NCI-H146 treated with DMSO at 0.1 percent for 48 hours (cell line): Measurements from ENCODE around the gene IQCK.

Source experiments
- DNase-seq: peaks from one replicate; lab custom pipeline; 2025; ENCODE audit not compliant: unreplicated experiment; lab: John Stamatoyannopoulos, UW

The IQCK gene

GRCh38 chr16:19698480-19699465, 19.3 kb upstream of the IQCK start:
- no peak for DNase-seq

DNA sequence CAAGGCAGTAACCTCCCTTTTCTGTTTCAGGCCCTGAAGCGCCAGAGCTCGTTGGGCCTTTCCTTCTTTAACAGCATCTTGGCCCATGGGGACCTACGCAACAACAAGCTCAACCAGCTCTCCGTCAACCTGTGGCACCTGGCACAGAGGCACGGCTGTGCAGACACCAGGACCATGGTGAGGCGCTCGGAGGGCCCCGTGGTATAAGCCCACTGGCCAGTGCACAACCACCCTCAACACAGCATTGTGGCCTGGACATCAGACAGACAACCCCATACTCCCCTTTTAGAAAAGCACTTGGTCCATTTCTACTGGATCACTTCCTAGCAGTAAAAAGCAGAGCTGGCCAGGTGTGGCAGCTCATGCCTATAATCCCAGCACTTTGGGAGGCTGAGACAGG, 18.6 kb upstream of the IQCK start:
- DNase-seq: no peak

DNA sequence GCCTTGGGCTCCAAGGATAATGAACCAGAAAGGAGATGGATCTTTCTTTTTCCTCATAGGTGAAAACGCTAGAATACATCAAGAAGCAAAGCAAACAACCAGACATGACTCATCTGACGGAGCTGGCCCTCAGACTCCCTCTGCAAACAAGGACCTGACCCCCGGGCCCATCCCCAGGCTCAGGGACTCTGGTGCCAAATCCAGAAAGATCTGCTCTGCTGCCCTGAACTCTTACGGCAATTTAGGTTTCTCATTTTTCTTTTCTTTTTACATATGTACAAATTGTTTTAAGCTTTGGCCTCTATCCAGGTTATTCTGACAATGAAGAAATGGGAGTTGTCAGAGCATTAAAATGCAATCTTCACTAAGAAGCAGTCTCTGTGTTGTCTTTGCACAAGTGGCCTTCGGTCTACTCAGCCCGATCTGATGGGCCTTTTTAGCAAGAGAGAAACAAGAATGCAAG, 17.7 kb upstream of the IQCK start:
- no peak for DNase-seq

DNA sequence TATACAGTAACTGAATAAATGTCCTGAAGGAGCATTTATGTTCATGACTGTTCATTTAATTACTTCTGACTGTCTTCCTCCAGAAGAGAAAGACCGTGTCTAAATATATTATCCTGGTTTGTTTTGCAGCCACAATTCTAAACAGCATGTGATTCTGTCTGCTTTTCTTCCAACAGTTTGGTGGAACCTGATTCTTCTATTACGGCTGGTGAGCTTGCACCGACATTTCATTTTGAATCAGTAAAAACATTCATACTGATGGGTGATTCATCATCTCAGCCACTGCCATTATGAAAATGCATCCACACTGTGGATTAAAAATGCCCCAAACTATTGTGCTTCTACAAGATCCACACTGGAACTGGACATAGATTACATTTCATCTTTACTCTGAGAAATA, 17.0 kb upstream of the IQCK start:
- DNase-seq: no peak

GRCh38 chr16:19703172-19703889, 14.7 kb upstream of the IQCK start:
- DNase-seq: no peak

- DNase-seq: no peak
Measured at GRCh38 chr16:19704321-19705145, 13.5 kb upstream of the IQCK start.

- DNase-seq: no peak
Measured at GRCh38 chr16:19705146-19705501, 12.9 kb upstream of the IQCK start.

GRCh38 chr16:19705843-19706242, 12.2 kb upstream of the IQCK start:
- no peak for DNase-seq

- DNase-seq: no peak
Measured at GRCh38 chr16:19706846-19707245, 11.2 kb upstream of the IQCK start.

GRCh38 chr16:19707569-19708295, 10.3 kb upstream of the IQCK start:
- no peak for DNase-seq

GRCh38 chr16:19708296-19709205, 9.5 kb upstream of the IQCK start:
- no peak for DNase-seq

DNA sequence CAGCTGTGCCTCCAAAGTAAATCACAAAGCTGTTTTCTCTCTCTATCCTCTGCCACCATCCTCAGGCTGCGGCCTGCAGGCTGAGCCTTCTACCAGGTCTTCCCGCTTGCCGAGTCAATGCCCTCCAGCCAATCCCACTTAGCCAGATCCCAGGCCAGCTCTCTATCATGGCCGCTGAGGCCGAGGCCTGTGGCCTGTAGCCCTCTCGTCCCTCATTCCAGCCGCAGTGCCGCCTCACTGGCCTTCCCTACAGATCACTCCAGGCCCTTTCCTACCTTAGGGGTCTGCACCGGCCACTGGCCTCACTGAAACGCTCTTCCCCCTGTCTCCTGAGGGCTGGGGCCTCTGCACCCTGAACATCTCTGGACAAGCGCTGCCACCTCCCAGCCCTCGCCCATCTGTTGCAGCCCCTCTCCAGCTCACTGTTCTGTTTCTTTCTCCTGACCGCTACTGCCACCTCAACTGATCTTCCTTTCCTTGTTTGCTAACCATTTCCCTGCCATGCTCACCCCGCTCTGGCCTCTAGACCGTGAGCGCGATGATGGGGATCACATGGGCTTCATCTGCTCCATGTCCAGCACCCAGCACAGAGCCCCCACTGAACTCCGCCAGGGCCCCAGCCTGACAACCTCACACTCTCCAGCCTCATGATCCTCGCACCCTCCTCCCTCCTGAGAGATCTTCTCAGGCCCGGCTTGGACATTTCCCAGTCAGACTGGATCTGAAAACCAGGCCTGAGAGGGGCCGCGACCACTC, 8.5 kb upstream of the IQCK start:
- no peak for DNase-seq

DNA sequence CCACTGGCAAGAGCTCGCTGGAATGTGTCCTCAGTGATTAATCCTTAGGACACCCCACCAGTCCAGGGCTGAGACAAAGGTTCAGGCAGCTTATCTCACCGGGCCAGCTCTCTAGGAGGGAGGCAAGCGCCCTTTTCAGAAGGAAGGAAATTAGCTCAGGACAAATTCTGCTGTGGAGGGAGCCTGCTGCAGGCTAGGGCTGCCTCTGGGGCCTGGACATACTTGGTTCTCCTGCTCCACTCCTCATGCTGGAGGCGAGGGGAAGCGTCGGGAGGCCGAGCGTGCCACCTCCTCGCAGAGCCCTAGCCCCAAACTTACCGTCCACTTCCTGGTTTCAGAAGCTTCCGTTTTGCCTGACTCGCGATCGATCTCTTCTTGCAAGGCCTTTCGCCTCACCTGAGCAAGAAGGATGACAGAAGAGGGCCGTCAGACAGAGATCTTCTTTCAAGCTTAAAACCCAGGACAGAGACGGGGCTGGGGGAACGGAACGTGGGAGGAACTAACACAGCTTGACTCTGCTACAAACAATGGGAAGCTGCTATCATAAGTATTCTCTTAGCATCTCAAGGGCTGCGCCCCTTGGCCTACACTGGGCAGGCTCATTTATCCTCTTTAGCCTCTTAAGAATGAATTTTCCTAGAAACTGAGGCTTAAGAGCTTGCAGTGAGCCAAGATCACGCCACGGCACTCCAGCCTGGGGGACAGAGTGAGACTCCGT, 7.7 kb upstream of the IQCK start:
- no peak for DNase-seq

DNA sequence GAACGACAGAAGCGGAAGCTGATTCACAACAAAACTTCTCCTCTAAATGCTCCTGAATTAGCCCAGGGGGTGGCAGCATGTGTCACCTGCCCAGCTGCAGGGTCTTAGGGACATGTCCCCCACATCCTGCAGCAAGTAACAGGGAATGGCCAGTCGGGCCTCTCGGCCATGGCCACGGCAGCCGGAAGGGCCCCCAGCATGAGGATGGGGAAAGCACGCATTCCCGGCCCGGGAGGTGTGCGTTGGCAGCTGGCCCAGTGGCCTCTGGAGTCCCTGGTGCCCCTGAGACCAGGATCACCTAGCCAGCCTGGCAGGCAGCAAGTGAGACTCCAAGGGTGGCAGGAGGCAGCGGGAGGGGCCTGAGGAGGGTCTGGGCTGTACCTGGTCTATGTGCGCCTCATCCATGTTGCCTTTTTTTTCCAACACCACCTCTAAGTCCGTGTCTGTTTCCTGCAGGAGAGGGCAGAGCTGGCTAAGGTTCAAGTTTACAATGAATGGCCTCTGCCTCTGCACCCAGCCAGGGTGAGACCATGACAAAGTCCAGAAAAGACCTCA, 7.0 kb upstream of the IQCK start:
- no peak for DNase-seq

DNA sequence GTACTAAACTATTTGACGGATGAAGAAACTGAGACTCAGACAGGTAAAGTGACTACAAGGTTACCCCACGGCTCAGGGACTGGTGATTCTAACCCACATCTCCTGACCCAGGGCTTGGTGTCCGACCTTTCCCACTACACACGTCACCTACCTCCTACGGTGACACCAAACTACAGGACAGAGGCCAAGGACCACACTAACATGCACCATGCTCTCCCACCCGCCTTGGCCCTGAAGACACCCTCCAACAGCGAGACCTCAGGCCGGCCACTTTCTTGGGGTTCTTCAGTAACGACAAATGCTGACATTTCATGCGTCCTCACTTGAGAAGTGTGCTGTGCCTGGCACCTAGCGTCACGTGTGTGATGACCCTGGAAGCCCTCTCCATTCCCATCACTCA, 6.4 kb upstream of the IQCK start:
- no peak for DNase-seq

GRCh38 chr16:19712418-19713058, 5.5 kb upstream of the IQCK start:
- DNase-seq: no peak

DNA sequence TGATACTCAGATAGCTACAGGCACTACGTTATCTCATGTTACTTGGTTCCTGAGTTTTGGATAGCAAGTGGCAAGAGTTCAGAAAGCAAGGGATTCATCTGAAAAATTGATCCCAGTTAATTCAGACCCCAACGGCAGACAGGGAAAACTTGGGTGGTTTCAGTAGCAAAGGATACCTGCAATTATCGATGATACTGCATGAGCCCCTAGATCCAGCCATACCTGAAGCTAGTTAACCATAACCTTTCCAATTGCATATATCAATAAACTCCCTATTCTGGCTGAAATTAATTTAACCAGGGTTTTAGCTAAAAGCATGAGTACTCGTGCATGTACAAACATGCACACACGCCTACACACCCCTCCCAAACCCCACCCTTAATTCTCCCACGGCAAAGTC, 4.4 kb upstream of the IQCK start:
- DNase-seq: no peak
